Measurements from ENCODE around the gene CPT1A. TPM values are rescaled to one million over a fixed set of nuclear protein-coding genes. Genes with fewer than 3 reads are reported as not detected.
A peak's percentile ranks its signal among the peaks of the same experiment; 100 is the strongest.

CPT1A gene
- total RNA-seq, 4 donors from 2014 or later, result 6.9 to 32.1 (median 12.9) TPM

DNA sequence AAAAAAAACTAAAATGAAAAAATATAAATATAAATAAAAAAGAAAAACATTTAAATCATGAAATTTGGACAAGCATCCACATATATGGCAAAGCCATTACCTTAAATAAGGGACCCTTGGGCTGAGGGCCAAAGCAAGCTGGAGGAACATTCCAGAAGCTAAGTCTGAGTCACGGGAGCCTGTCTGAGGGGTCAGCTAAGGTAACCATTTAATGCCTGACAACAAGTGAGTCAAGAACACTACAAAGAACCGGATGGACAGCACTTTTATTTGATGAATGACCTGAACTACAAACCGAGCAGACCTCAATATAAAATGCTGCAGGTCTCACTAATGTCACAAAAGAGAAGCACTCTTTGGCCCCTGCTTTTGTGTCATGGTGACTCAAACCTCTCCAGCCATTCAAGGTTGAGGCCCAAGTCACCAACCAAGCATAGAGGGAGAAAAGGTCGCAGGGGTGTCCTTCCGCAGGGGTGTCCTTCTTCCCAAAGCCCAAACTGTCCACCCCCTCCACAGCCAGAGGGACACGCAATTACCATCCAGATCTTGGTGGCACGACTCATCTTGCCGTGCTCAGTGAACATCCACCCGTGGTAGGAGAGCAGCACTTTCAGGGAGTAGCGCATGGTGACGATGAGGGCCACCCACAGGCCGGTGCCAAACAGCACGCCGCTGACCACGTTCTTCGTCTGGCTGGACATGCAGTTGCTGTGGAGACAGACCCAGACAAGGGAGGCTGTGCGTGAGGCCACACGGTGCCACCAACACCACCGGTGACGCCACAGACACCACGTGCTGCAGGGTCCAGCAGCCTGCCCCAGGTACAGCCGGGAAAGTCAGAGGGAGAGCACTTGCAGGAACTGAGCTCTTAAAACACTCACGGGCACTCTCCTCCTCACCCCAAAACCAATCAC lies 34.5 kb downstream of the CPT1A start:
- in situ Hi-C loops (cut with MboI; ENCODE audit: low sequenced_read_pairs in 4 of 4), result no loop called here
- Histone ChIP-seq H3K4me1 (peaks cover 15 to 21% of the 10 kb centered on the region in 2 donors), H3K27me3 (no peaks in the 10 kb centered on the region), H3K27ac (no peak overlapping the region), H3K36me3 (peaks cover 0 to 40% of the 10 kb centered on the region in 2 donors), H3K9me3 (no peaks in the 10 kb centered on the region), H3K4me3 (no peak overlapping the region)
- intact Hi-C loops (cut with DNase I; ENCODE audit: low total_unique reads), result no loop called here
- no peak for DNase-seq
- no peak for ATAC-seq
- TF ChIP-seq, protein P1, sequence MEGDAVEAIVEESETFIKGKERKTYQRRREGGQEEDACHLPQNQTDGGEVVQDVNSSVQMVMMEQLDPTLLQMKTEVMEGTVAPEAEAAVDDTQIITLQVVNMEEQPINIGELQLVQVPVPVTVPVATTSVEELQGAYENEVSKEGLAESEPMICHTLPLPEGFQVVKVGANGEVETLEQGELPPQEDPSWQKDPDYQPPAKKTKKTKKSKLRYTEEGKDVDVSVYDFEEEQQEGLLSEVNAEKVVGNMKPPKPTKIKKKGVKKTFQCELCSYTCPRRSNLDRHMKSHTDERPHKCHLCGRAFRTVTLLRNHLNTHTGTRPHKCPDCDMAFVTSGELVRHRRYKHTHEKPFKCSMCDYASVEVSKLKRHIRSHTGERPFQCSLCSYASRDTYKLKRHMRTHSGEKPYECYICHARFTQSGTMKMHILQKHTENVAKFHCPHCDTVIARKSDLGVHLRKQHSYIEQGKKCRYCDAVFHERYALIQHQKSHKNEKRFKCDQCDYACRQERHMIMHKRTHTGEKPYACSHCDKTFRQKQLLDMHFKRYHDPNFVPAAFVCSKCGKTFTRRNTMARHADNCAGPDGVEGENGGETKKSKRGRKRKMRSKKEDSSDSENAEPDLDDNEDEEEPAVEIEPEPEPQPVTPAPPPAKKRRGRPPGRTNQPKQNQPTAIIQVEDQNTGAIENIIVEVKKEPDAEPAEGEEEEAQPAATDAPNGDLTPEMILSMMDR (IDR thresholded peaks at IDR 0.05 in 4 of 5, conservative IDR thresholded peaks at IDR 0.05 in 1 of 5), result no peak
- no peak for TF ChIP-seq POLR2A (IDR thresholded peaks at IDR 0.05)

DNA sequence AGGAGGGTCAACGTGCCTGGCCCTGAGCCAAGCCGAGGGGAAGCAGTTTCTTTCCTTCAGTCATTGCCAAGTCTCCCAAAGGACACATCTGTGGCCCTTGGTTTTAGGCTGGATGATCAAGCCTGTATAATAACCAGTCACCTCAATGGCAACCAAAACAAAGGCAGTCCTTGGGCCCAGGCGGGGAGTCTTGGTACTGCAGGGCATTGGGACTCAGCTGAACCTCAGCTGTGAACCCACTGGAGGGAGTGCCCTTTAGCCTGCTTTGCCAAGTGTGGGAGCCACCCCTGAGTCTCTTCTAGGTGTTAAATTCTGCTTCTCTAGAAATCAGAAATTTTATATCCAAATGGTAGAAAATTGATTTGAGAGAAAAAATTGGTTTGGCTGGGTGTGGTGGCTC lies 36.9 kb downstream of the CPT1A start:
- intact Hi-C loops (cut with DNase I; ENCODE audit: low total_unique reads), result no loop called here
- TF ChIP-seq, protein P1 (IDR thresholded peaks at IDR 0.05 in 4 of 5, conservative IDR thresholded peaks at IDR 0.05 in 1 of 5), result no peak

DNA sequence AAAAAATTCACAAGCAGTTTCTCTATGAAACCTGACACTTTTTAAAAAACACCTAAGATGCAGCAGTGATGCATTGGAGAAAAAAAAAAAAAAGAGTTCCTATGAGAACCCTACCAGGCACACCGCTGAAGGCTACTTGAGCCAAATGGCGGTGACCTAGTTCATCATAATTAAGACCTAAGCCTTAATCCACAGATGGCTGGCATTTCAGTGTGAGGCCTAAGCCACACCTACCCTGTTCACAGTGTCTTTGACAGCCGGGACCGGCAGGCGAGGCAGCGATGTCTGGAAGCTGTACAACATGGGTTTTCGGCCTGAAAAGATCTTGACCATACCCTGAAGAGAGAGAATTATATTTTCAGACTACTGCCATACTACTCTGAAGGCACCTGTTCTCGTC lies 38.0 kb downstream of the CPT1A start:
- Histone ChIP-seq H3K9me3 (no peaks in the 10 kb centered on the region), H3K4me3 (no peak overlapping the region), H3K27me3 (no peaks in the 10 kb centered on the region), H3K4me1 (no peaks in the 10 kb centered on the region), H3K36me3 (peaks cover 0 to 59% of the 10 kb centered on the region in 2 donors), H3K27ac (no peak overlapping the region)
- intact Hi-C loops (cut with DNase I; ENCODE audit: low total_unique reads) (no loop called here), in situ Hi-C loops (cut with MboI; ENCODE audit: low sequenced_read_pairs in 4 of 4) (no loop called here)
- TF ChIP-seq POLR2A (IDR thresholded peaks at IDR 0.05), result no peak
- TF ChIP-seq, protein P1 (IDR thresholded peaks at IDR 0.05 in 4 of 5, conservative IDR thresholded peaks at IDR 0.05 in 1 of 5), result no peak
- DNase-seq (no peak), ATAC-seq (no peak)

More for the DNA sequence above, 36.9 kb downstream of the CPT1A start:
- H3K36me3 ChIP-seq, result peaks cover 0 to 54% of the 10 kb centered on the region in 2 donors
- in situ Hi-C loops (cut with MboI; ENCODE audit: low sequenced_read_pairs in 4 of 4), result no loop called here
- H3K9me3 ChIP-seq, result no peaks in the 10 kb centered on the region
- H3K4me3 ChIP-seq, result no peak overlapping the region
- DNase-seq (no peak), ATAC-seq (no peak)
- no peaks in the 10 kb centered on the region for H3K27me3 ChIP-seq
- H3K27ac ChIP-seq, result no peak overlapping the region
- H3K4me1 ChIP-seq, result peaks cover 5 to 8% of the 10 kb centered on the region in 2 donors

DNA sequence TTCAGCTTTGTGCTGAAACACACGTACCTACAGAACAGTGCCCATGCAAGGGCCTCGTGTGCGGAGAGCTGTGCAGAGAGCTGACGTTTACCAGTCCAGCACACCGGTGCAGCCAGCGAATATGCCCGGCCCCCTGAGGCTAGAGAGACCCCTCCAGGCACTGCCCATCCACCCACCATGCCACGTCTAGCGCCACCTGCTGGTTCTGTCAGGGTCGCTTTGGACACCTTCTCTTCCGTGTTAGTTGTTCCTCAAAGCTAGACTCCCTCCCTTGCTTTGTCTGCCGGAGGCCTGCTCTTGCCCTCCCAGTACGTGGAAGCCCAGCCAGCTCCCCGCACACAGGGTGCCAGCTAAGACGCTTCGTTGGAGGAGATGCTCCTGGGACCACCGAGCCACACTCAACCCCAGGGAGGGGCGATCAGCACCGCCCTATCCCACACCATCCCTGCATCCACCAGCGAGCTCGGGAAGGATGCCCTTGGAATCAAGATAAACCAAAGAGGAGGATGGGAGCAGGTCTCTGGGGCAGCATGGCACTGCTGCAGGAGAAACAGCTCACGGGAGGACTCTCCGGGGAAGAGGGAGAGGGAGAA lies 43.4 kb downstream of the CPT1A start:
- Histone ChIP-seq H3K36me3 (peaks cover 5 to 74% of the 10 kb centered on the region in 2 donors), H3K9me3 (no peaks in the 10 kb centered on the region), H3K4me1 (no peaks in the 10 kb centered on the region), H3K4me3 (no peak overlapping the region), H3K27me3 (no peaks in the 10 kb centered on the region), H3K27ac (no peak overlapping the region)
- in situ Hi-C loops (cut with MboI; ENCODE audit: low sequenced_read_pairs in 4 of 4) (no loop called here), intact Hi-C loops (cut with DNase I; ENCODE audit: low total_unique reads) (no loop called here)
- ATAC-seq, result no peak
- no peak for TF ChIP-seq POLR2A (IDR thresholded peaks at IDR 0.05)
- TF ChIP-seq, protein P1 (IDR thresholded peaks at IDR 0.05 in 4 of 5, conservative IDR thresholded peaks at IDR 0.05 in 1 of 5), result peak; percentile 15 to 55 (median 38)
- no peak for DNase-seq
